Measurements from ENCODE around the gene INA.
A peak's percentile ranks its signal among the peaks of the same experiment; 100 is the strongest.

Gene INA

DNA sequence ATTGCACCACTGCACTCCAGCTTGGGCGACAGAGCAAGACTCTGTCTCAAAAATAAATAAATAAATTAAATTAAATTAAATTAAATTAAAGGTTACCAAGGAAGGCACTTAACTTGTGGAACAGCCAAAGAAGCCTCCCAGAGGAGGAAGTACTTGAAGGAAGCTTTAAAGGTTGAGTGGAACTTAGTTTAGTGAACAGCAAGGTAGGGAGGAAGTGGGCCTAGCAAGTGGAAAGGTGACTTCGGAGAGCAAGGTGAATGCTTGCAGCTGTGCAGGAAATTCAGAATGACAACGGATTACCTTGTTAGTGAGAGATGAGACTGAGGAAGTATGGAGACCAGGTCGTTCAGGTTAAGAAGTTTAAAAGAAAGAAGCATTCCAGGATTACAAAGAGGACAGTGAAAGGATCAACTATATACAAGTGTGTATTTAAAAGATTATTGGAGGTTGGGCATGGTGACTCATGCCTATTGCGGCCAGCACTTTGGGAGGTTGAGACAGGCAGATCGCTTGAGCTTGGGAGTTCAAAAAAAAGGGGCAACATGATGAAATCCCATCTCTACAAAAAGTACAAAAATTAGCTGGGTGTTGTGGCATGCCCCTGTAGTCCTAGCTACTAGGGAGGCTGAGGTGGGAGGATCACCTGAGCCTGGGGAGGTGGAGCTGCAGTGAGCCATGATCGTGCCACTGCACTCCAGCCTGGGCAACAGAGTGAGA is 44.0 kb upstream of the INA start:
- Histone ChIP-seq H3K4me2 (ENCODE audit: low read length) (no peak overlapping the region), H3K9me3 (ENCODE audit: control insufficient read depth, low read length) (no peaks in the 10 kb centered on the region), H3K4me3 (ENCODE audit: low read depth, low read length) (no peak overlapping the region), H3K27me3 (ENCODE audit: control insufficient read depth, insufficient read depth, low read length) (no peaks in the 10 kb centered on the region), H3K27ac (no peak overlapping the region), H3K9ac (no peak overlapping the region), H3K79me2 (no peaks in the 10 kb centered on the region), H2AFZ (no peak overlapping the region), H3K4me1 (no peaks in the 10 kb centered on the region), H3K36me3 (ENCODE audit: control insufficient read depth, insufficient read depth, low read length) (no peaks in the 10 kb centered on the region)
- TF ChIP-seq CTCF (IDR thresholded peaks at IDR 0.05): no peak

GRCh38 chr10:103235775-103236174 is 41.2 kb upstream of the INA start:
- no peak overlapping the region for H3K9ac ChIP-seq
- H3K27ac ChIP-seq: no peak overlapping the region
- no peak overlapping the region for H3K4me3 ChIP-seq (ENCODE audit: low read depth, low read length)
- H3K27me3 ChIP-seq (ENCODE audit: control insufficient read depth, insufficient read depth, low read length): no peaks in the 10 kb centered on the region
- H3K4me1 ChIP-seq: no peaks in the 10 kb centered on the region
- H3K4me2 ChIP-seq (ENCODE audit: low read length): no peak overlapping the region
- no peaks in the 10 kb centered on the region for H3K79me2 ChIP-seq
- H2AFZ ChIP-seq: no peak overlapping the region
- TF ChIP-seq CTCF (IDR thresholded peaks at IDR 0.05): no peak
- no peaks in the 10 kb centered on the region for H3K9me3 ChIP-seq (ENCODE audit: control insufficient read depth, low read length)
- no peaks in the 10 kb centered on the region for H3K36me3 ChIP-seq (ENCODE audit: control insufficient read depth, insufficient read depth, low read length)

DNA sequence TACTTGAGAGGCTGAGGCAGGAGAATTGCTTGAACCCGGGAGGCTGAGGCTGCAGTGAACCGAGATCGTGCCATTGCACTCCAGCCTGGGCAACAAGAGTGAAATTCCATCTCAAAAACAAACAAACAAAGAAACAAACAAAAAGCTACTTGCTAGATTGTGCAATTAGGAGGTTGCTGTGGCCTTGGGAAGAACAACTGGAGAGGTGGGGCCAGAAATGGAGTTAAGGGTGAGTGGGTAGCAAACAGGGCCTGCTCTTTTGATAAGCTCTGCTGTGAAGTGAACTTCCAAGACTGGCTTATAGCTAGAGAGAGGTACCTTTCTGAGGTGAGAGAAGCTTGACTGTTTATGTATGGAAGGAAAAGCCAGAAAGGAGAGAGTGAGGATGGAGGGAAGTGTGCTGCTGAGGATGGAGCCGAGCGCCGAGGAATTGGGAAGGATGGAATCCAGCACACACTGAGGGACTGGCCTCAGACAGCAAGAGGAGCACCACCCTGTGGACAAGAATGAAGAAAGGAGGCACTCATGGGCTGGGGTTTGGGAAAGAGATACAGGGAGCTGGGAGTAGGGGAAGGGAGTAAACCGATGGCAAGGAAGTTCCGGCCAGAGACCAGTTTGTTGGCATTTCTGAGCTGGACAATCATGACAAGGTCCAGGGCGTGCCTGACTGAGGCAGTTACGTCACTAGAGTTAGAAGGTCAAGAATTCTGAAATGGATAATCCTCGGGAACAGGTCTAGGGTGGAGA is 38.3 kb upstream of the INA start:
- no peak overlapping the region for H3K4me2 ChIP-seq (ENCODE audit: low read length)
- H3K79me2 ChIP-seq: no peaks in the 10 kb centered on the region
- no peaks in the 10 kb centered on the region for H3K36me3 ChIP-seq (ENCODE audit: control insufficient read depth, insufficient read depth, low read length)
- H3K27ac ChIP-seq: no peak overlapping the region
- H3K9me3 ChIP-seq (ENCODE audit: control insufficient read depth, low read length): no peaks in the 10 kb centered on the region
- H3K9ac ChIP-seq: no peak overlapping the region
- TF ChIP-seq CTCF (IDR thresholded peaks at IDR 0.05): no peak
- no peak overlapping the region for H3K4me3 ChIP-seq (ENCODE audit: low read depth, low read length)
- peaks cover 10% of the 10 kb centered on the region for H3K4me1 ChIP-seq
- no peak overlapping the region for H2AFZ ChIP-seq
- H3K27me3 ChIP-seq (ENCODE audit: control insufficient read depth, insufficient read depth, low read length): no peaks in the 10 kb centered on the region

DNA sequence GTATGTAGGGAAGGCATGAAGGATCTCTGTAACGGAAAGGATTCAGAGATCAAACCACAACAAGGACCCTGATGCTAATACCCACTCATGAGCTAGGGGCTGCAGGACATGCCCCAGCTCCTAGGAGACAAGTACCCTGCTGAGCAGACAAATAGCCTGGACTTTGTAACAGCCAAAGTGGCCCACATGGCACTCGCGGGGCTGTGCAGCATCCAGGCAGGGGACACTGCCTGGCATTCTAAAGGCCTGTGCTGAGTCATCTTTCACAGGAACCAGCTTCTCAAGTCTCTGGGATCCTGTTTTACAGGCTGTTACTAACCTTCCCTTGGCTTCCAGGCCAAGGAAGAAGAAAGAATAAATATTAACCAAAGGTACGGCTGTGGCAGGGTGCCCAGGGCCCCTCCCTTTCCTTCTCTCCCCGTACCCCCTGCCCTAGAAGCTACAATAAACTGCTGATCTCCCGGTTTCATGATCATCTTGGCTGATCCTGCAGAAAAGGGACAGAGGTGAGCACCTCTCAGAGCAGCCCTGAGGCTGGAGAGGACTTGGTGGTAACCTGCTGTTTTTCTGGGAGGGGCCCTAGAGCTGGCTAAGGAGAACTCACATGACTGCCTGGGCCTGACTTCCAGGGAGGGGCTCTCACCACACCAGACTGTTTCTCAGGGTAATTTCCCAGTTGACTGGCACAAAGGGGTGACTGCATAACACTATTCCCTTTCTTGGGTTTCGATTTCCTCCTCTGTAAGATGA is 35.5 kb upstream of the INA start:
- Histone ChIP-seq H2AFZ (peak overlapping the region; percentile 90), H3K4me3 (ENCODE audit: low read depth, low read length) (no peak overlapping the region), H3K9ac (peak overlapping the region; percentile 35), H3K36me3 (ENCODE audit: control insufficient read depth, insufficient read depth, low read length) (no peaks in the 10 kb centered on the region), H3K9me3 (ENCODE audit: control insufficient read depth, low read length) (no peaks in the 10 kb centered on the region), H3K4me1 (peaks cover 10% of the 10 kb centered on the region), H3K4me2 (ENCODE audit: low read length) (peak overlapping the region; percentile 32), H3K79me2 (no peaks in the 10 kb centered on the region), H3K27me3 (ENCODE audit: control insufficient read depth, insufficient read depth, low read length) (no peaks in the 10 kb centered on the region), H3K27ac (peak overlapping the region; percentile 60)
- no peak for TF ChIP-seq CTCF (IDR thresholded peaks at IDR 0.05)

Data from parathyroid adenoma (tissue), 2 donors.